Occipital lobe (tissue), 2 donors: ENCODE measurements around the gene TRIM47. TPM values are rescaled to one million over a fixed set of nuclear protein-coding genes. Genes with fewer than 3 reads are reported as not detected.

ENCODE experiments used
- DNase-seq: peaks from one replicate; lab custom pipeline; 2025; lab: John Stamatoyannopoulos, UW
- total RNA-seq: library from RNA; depleted of rRNA; stranded (reverse); fragments of >200 nt; gene quantifications from one replicate; pipeline ENCODE4 v1.2.3, GENCODE V29; 2014

TRIM47 gene
- total RNA-seq, 1 donor from 2014 or later = 12.3 TPM

- DNase-seq = no peak
Observed at GRCh38 chr17:75847614-75848522, 30.5 kb downstream of the TRIM47 start.

DNA sequence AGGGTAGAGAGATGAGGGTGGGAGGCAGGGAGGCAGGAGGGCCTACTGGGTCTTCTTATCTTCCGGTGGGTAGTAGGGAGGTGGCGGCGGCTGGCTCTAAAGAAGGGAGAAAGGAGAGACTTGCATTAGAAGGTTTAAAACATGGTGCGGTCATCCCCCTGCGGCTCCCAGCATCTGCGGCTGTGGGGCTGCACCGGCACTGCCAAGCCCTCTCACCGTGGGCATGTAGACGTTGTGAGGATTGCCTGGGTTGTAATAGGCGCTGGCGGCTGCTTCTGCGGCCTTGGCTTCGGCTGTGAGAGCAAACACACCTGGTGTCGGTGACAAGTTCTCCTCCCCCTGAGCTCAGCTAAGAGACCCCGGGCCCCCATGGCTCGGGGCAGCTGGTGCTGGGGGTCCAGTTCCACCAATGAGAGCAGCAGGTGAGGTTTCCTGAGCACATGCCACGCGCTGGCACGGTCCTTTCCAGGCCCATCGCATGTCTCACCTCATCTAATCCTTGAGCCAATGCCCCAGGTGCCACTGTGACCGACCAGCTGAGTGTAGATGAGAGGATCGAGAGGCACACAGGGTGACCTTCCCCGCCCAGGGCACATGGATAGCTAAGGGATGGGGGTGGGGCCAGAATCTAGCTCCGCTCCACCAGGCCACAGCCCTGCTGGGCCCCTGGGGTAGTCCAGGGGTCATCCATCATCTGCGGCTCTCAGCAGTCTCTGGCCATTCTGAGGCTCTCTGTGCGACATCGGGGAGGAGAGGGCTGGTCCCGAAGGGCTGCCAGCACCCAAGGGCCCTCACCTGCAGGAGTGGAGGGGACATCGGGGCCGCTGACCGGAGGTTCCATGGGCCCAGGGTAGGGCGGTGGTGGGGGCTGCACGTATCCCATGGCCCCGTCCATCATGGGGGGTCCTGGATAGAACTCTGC, 31.4 kb downstream of the TRIM47 start:
- DNase-seq = no peak

DNA sequence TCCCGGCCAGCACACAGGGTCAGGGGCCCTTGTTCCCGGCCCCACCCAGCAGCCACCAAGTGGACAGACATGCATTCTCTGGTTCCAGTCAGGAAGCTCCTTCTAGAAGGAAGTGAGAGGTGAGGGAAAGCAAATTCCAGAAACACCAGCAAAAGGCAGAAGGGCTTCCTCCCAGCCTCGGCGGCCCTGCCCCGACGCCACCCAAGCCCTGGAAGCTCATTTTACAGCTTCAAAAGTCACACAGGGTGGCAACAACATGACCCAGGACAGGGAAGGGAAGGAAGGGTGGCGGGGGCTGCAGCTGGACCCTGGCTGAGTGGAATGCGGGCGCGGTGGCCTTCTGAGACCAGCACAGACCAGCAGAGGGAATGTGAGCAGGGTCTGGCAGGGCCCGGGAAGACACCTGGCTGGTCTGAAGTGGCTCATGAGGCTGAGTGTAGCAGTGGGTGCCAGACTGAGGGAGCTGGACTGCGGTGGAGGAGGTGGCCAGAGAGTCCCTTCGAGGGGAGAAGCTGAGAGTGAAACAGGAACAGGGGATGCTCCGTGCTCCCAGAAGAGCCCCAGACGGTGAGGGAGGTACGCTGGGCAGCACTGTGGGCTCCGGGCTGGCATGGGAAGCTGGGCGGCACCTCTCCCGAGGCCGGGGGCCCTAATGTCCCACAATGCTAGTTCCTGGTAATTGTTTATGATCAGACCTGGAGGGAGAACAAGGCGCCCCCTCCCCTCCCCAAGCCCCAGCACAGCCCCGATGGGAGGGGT, 32.3 kb downstream of the TRIM47 start:
- DNase-seq = no peak

GRCh38 chr17:75845058-75845711, 33.2 kb downstream of the TRIM47 start:
- no peak for DNase-seq

DNA sequence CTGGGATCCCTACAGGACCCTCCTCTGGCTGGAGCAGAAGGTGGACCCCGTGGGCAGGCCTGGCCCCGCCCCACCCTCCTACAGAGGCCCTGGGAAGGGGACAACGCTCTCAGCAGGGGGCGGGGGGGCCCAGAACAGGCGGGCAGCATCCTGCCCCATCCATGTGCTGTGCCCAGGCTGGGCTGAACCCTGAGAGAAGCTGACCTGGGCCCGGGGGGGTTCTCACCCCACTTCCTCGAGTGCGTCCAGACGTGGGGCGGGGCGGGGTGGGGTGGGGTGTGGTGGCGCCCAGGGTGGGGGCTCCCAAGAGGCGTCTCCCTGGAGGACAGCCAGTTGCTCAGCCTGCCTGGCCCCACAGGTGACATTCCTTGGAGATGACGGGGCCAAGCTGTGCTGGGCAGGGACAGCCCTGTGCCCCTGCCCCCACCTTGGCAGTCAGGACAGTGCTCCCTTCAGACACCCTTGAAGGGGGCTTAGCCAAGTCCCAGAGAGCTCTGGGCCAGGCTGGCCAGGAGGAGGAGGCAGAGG, 33.8 kb downstream of the TRIM47 start:
- no peak for DNase-seq

GRCh38 chr17:75843577-75844529, 34.5 kb downstream of the TRIM47 start, which contains the start of gene UNC13D:
TSS of gene UNC13D (minus strand) at chr17:75844404. CDS start at chr17:75844337, 67 bp downstream.
- no peak for DNase-seq

DNA sequence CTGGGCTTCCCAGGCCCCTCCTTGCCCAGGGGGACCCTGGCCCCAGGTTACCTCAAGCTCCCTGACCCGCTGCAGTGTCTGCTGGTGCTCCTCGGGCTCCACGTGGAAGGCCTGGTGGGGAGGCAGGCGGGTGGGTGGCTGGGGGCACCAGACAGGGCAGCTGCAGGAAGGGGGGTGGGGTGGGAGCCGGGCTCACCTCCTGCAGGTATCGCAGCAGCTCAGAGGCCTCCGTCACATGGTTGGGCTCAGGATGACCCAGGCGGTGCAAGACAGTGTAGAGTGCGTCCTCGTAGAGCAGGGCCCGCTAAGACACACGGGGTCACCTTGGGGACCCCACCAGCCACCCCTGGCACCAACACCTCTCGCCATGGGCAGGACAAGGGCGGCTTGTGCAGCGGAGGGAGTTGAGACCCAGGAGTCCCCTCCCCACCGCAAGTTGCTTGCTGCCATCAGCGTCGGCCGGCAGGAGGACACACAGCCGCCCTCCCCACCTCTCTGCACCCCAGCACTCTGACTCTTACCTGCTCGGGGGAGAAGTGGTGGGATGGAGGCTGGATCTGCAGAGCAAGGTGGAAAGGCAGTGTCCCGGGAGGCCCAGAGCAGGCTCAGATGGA, 35.3 kb downstream of the TRIM47 start:
- DNase-seq = no peak

DNA sequence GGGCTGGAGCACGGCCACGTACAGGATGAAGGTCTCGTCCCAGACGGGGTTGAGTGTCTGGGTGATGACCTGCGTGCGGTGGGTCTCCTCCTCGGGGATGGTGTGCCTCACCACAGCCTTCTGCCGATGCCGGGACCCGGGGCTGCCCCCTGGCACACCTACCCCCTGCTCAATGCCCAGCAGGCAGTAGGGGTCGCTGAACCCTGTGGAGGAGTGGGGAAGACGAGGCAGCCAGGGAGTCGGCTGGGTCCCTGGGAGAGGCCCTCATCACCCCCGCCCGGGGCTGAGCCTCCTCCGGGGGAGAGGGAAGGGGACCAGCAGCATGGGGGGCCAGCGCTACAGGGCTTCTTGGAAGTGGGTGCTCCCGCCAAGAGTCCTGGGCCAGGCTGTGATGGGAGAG, 36.0 kb downstream of the TRIM47 start:
- no peak for DNase-seq

GRCh38 chr17:75840799-75841164, 37.6 kb downstream of the TRIM47 start:
- DNase-seq = no peak

GRCh38 chr17:75839942-75840798, 38.2 kb downstream of the TRIM47 start:
- DNase-seq = no peak

DNA sequence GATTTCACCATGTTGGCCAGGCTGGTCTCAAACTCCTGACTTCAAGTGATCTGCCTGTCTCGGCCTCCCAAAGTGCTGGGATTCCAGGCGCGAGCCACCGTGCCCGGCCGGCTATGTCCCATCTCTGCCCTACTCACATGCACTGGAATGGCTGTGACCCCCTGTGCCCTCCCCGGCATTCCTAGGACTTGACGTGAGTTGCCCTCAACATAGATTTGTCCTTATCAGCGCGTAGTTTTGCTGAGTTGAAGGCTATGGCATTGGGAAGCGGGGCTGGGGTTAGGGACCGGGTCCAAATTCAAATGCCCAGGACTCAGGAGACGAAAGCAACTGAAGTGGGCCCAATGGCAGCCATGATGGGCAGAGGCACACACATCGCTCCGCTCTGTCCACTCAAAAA, 40.0 kb downstream of the TRIM47 start:
- DNase-seq = no peak

DNA sequence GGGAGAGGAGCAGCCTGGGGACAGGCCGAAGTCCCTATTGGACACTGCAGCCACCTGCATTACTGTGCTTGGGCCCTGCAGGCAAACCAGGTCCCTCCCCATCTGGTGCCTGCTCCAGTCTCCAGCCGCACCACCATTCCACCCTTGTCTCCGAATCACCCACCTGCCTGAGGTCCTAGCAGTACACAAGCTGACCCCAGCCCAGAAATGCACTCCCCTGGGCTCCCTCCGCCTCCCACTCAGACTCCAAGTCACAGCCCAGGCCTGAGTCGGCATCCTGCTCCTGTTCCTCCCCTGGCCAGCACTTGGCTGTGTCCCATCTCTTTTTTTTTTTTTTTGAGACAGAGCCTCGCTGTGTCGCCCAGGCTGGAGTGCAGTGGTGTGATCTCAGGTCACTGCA, 40.5 kb downstream of the TRIM47 start:
- no peak for DNase-seq

DNA sequence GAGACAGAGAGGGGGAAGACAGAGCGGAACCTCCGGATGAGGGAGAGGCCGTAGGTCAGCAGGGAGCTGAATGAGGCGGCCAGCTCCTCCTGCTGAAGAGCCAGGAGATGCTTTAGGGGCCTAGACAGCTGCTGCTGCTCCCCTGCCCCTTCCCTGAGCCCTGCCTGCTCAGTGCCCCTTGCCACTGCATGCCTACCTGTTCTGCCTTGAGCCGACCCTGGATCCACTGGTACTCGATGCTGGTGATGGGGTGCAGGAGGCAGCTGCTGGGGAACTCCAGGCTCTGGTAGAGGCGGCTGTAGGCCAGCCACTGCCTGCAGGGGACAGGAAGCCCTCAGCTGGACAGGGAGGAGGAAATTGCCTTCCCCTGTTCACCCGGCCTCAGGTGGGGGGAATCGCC, 41.8 kb downstream of the TRIM47 start:
- DNase-seq = no peak

GRCh38 chr17:75835654-75835987, 42.8 kb downstream of the TRIM47 start:
- no peak for DNase-seq

DNA sequence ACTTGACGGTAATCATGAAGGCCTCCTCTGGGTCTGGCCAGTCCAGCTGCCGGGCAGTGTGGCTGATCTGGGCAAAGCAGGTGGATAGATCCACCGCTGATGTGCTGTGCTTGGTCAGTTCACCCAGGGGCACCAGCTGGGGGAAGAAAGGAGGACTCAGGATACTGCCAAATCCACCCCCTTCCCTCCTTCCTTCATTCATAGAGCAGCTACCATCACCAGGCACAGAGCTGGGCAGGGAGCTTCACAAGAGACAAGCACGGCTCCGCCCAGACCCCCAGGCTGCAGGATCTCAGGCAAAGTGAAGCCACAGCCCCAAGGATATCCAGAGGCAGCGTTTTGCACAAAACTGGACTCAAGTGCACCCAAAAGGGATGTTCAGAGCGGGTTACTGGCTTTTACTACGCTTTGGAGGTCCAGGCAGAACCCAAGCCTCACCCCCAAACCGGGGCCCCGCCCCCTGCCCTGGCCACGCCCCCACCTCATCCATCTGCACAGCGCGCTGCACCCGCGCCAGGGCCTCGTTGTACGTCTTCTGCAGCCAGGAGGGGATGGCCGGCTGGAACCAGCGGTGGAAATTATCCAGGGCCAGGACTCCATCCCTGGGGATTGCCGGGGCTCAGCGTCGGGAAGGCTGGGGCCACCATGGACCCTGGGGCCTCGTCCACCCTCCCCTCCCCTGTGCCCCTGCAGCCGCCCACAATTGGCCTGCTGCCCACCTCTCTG, 43.3 kb downstream of the TRIM47 start:
- no peak for DNase-seq

DNA sequence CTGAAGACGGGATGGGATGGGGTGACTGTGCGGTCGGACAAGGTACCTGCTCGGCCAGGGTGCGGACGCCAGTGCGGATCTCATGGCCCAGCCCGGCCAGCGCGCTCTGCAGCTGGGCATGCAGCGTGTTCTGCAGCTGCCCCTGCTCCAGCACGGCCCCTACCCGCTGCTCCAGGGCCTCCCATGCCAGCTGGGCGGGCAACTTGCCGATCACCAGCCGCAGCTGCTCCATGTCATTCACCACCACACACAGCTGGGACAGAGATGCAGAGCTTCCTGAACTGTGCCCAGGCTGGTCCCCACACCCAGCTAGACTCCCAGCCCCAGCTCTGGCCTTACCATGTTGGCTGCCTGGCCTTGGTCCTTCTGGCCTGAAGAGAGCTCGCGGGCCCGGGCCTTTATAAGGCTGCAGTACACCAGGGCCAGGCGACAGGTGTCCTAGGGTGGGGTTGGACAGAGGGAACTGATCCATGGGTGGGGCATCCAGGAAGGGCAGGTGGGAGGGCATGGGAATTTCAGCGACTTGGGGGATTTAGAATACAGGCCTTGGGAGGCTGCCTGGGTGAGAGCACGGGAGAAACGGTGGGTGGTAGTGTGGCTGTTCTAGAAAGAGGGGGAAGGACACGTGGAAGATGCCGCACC, 44.0 kb downstream of the TRIM47 start:
- no peak for DNase-seq
